Right lobe of liver (tissue), 4 donors: Measurements from ENCODE around the gene SARS1.

Experiments used
- POLR2A ChIP-seq: fragments of 450-650 bp; IDR thresholded peaks from one replicate; pipeline ENCODE4 v1.6.1; 2017; ENCODE audit warnings: antibody characterized with exemption, mild to moderate bottlenecking
- TF ChIP-seq, protein P1 (sequence below), 4 donors: fragments of 200-600 bp in 3 of 4; fragments of 450-650 bp in 1 of 4; IDR thresholded peaks; one replicate each; pipeline versions ENCODE4 v1.5.1 to v1.8.0; 2016 to 2022; ENCODE audit warnings: antibody characterized with exemption in 4 of 4, mild to moderate bottlenecking in 2 of 4
- donor health status: DM: no; HTN: no; CAD: no.
- donor health status: DM: no; HTN: no; CAD: no.
- donor health status: DM: no; HTN: yes; CAD: no.

DNA sequence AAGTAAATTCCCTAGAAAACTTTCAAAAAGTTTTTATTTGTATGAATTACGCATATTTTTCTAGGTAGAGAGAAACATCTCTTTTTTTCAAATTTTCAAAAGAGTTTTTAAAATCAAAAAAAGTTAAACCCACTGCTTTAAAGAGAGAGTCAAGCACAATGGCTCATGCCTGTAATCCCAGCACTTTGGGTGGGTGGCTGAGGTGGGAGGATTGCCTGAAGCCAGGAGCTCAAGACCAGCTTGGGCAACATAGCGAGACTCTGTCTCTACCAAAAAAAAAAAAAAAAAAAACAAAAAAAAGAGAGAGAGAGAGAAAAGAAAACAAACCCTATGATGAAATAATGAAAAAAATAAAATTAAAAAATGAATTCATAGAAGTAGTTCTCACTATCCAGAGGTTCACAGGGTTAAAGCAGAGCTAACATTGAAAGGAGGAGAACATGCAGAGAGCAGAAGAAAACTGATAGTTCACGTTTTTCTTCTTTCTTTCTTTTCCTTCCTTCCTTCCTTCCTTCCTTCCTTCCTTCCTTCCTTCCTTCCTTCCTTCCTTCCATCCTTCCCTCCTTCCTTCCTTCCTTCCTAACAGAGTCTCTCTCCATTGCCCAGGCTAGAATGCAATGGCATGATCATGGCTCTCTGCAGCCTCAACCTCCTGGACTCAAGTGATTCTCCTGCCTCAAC is 30.5 kb upstream of the SARS1 start:
- TF ChIP-seq, protein P1, sequence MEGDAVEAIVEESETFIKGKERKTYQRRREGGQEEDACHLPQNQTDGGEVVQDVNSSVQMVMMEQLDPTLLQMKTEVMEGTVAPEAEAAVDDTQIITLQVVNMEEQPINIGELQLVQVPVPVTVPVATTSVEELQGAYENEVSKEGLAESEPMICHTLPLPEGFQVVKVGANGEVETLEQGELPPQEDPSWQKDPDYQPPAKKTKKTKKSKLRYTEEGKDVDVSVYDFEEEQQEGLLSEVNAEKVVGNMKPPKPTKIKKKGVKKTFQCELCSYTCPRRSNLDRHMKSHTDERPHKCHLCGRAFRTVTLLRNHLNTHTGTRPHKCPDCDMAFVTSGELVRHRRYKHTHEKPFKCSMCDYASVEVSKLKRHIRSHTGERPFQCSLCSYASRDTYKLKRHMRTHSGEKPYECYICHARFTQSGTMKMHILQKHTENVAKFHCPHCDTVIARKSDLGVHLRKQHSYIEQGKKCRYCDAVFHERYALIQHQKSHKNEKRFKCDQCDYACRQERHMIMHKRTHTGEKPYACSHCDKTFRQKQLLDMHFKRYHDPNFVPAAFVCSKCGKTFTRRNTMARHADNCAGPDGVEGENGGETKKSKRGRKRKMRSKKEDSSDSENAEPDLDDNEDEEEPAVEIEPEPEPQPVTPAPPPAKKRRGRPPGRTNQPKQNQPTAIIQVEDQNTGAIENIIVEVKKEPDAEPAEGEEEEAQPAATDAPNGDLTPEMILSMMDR (IDR thresholded peaks at IDR 0.05) = no peak
- TF ChIP-seq POLR2A = no peak
